SK-N-SH (cell line): Measurements from ENCODE around the gene EPOP. TPM values are rescaled to one million over a fixed set of nuclear protein-coding genes. Genes with fewer than 3 reads are reported as not detected.

Experiments used
- CTCF ChIA-PET: fragments of 300-600, 350-600 bp; formaldehyde crosslinking; extraction: SDS; loops from one replicate; lab custom pipeline; 2021; lab: Yijun Ruan, JAX
- POLR2A ChIA-PET: fragments of 350-600 bp; sonication (Branson Sonifier 250); formaldehyde crosslinking; extraction: SDS; loops from one replicate; lab custom pipeline; 2020; ENCODE audit warnings: antibody characterized with exemption, inconsistent platforms; lab: Yijun Ruan, JAX
- DNase-seq: peaks from one replicate; pipeline ENCODE4 v3.0.0; 2012
- H2AFZ ChIP-seq: fragments of 200-600 bp; sonication (generic); 2 replicates; pipeline ENCODE4 v1.8.1; 2016; ENCODE audit warnings: antibody characterized with exemption, mild to moderate bottlenecking, low read depth
- H3F3A ChIP-seq: fragments of 200-600 bp; sonication (generic); replicated peaks from 2 replicates; pipeline ENCODE3; 2016; ENCODE audit warnings: antibody characterized with exemption, mild to moderate bottlenecking; ENCODE audit not compliant: insufficient read depth
- H3K27ac ChIP-seq, 2 experiments: fragments of 200-500 bp in 1 of 2; fragments of 200-600 bp in 1 of 2; sonication (Bioruptor generic) in 1 of 2; sonication (generic), shearing (Covaris generic) in 1 of 2; 2 replicates each; pipeline versions ENCODE4 v1.5.1 to v1.6.1; 2014 to 2016; ENCODE audit warnings: low read depth in 2 of 2, inconsistent platforms in 1 of 2, low read length in 1 of 2, mild to moderate bottlenecking in 1 of 2, mixed read lengths in 1 of 2
- H3K27me3 ChIP-seq: fragments of 200-600 bp; sonication (generic), shearing (Covaris generic); 2 replicates; pipeline ENCODE4 v1.6.1; 2016; ENCODE audit warnings: mixed run types; ENCODE audit not compliant: insufficient read depth
- H3K36me3 ChIP-seq, 2 experiments: fragments of 200-500 bp in 1 of 2; fragments of 200-600 bp in 1 of 2; sonication (Bioruptor generic) in 1 of 2; sonication (generic) in 1 of 2; replicated peaks in 1 of 2; 2 replicates each; pipeline versions ENCODE3 to v1.5.1; 2014 to 2016; ENCODE audit warnings: low read length in 1 of 2, mild to moderate bottlenecking in 1 of 2; ENCODE audit not compliant: insufficient read depth in 2 of 2, control insufficient read depth in 1 of 2
- H3K4me1 ChIP-seq, 2 experiments: fragments of 200-500 bp in 1 of 2; fragments of 200-600 bp in 1 of 2; sonication (Bioruptor generic) in 1 of 2; sonication (generic), shearing (Covaris generic) in 1 of 2; 2 replicates each; pipeline versions ENCODE4 v1.5.1 to v1.6.1; 2014 to 2016; ENCODE audit warnings: low read depth in 1 of 2, low read length in 1 of 2, mixed run types in 1 of 2; ENCODE audit not compliant: insufficient read depth in 2 of 2, control insufficient read depth in 1 of 2
- H3K4me2 ChIP-seq: fragments of 200-600 bp; sonication (generic), shearing (Covaris generic); 2 replicates; pipeline ENCODE4 v1.6.1; 2017; ENCODE audit warnings: mixed run types
- H3K4me3 ChIP-seq, 2 experiments: fragments of 200-500 bp in 1 of 2; fragments of 200-600 bp in 1 of 2; sonication (Bioruptor generic) in 1 of 2; sonication (generic), shearing (Covaris generic) in 1 of 2; 2 replicates each; pipeline versions ENCODE4 v1.5.1 to v1.8.1; 2014 to 2016; ENCODE audit warnings: low read depth in 2 of 2, inconsistent platforms in 1 of 2, low read length in 1 of 2, mild to moderate bottlenecking in 1 of 2, mixed read lengths in 1 of 2, moderate library complexity in 1 of 2
- H3K79me2 ChIP-seq: fragments of 200-600 bp; sonication (generic); 2 replicates; pipeline ENCODE4 v1.8.1; 2017; ENCODE audit warnings: mild to moderate bottlenecking; ENCODE audit not compliant: insufficient read depth
- H3K9ac ChIP-seq: fragments of 200-600 bp; sonication (generic); 2 replicates; pipeline ENCODE4 v1.6.1; 2017; ENCODE audit warnings: mixed run types
- H3K9me2 ChIP-seq: fragments of 200-600 bp; sonication (generic); 2 replicates; pipeline ENCODE4 v1.6.1; 2017; ENCODE audit warnings: mixed run types
- H3K9me3 ChIP-seq: fragments of 200-600 bp; sonication (generic); 2 replicates; pipeline ENCODE4 v1.6.1; 2017; ENCODE audit warnings: mixed run types, mild to moderate bottlenecking, moderate library complexity
- H4K20me1 ChIP-seq: fragments of 200-600 bp; sonication (generic); 2 replicates; pipeline ENCODE4 v1.6.1; 2017; ENCODE audit warnings: mild to moderate bottlenecking, mixed run types; ENCODE audit not compliant: insufficient read depth
- EP300 ChIP-seq, 2 experiments: IDR thresholded peaks; 2 replicates each; pipeline versions ENCODE4 v1.4.0 to v1.6.1; 2012; ENCODE audit warnings: borderline replicate concordance in 1 of 2, low read depth in 1 of 2, low read length in 1 of 2
- EZH2phosphoT487 ChIP-seq: fragments of 200-600 bp; sonication (generic); IDR thresholded peaks from 2 replicates; pipeline ENCODE4 v1.6.1; 2017; ENCODE audit warnings: low read depth, mixed run types, mild to moderate bottlenecking, antibody characterized with exemption, moderate library complexity, borderline replicate concordance
- FOXJ3 ChIP-seq: sonication (generic); formaldehyde crosslinking; IDR thresholded peaks from 2 replicates; pipeline ENCODE4 v1.5.1; 2020; ENCODE audit warnings: mild to moderate bottlenecking, missing genetic modification reagents
- FOXM1 ChIP-seq: IDR thresholded peaks from 2 replicates; pipeline ENCODE4 v1.4.0; 2012; ENCODE audit warnings: low read depth, mild to moderate bottlenecking
- GABPA ChIP-seq: IDR thresholded peaks from 2 replicates; pipeline ENCODE4 v1.4.0; 2012; ENCODE audit warnings: low read depth, mild to moderate bottlenecking
- IRF3 ChIP-seq: fragments of 150-350 bp; IDR thresholded peaks from 2 replicates; pipeline ENCODE4 v1.6.1; 2016; ENCODE audit warnings: mild to moderate bottlenecking, low read depth, low read length
- JUND ChIP-seq: IDR thresholded peaks from 2 replicates; pipeline ENCODE4 v1.4.0; 2012
- NRF1 ChIP-seq: IDR thresholded peaks from 2 replicates; pipeline ENCODE4 v1.6.1; 2012; ENCODE audit warnings: low read depth, mild to moderate bottlenecking, low read length
- REST ChIP-seq: IDR thresholded peaks from 2 replicates; pipeline ENCODE4 v1.6.1; 2012; ENCODE audit warnings: mild to moderate bottlenecking, low read depth, low read length, moderate library complexity
- TEAD4 ChIP-seq: IDR thresholded peaks from 2 replicates; pipeline ENCODE4 v1.4.0; 2012; ENCODE audit warnings: mild to moderate bottlenecking, borderline replicate concordance; ENCODE audit not compliant: insufficient read depth
- YY1 ChIP-seq: IDR thresholded peaks from 2 replicates; pipeline ENCODE4 v1.4.0; 2012; ENCODE audit warnings: low read depth, mild to moderate bottlenecking
- WGBS: methylation state at CpG from one replicate; pipeline ENCODE4 v1.1.6; 2017; ENCODE audit warnings: low lambda C conversion rate; 5-methylcytosine and 5-hydroxymethylcytosine counted together
- polyA plus RNA-seq, 3 experiments: library from polyadenylated mRNA; depleted of rRNA; stranded (reverse); fragments of >200 nt; gene quantifications; 2 replicates each; pipeline ENCODE4 v1.2.3, GENCODE V29; 2012

Gene EPOP
- polyA plus RNA-seq, 1 of the 3 experiments (the other 2 are of a cell fraction) = 3.1 TPM

GRCh38 chr17:38656959-38657823 is 17.6 kb downstream of the EPOP start:
- Histone ChIP-seq H3F3A (no peaks in the 10 kb centered on the region), H2AFZ (no peak overlapping the region), H3K9me3 (no peaks in the 10 kb centered on the region), H3K4me1 (peaks cover 0 to 2% of the 10 kb centered on the region in 2 experiments; a peak in 1 of 4 replicates), H3K4me3 (no peak overlapping the region), H3K79me2 (no peaks in the 10 kb centered on the region), H3K9ac (no peak overlapping the region), H3K27ac (no peak overlapping the region), H3K36me3 (no peaks in the 10 kb centered on the region), H4K20me1 (no peaks in the 10 kb centered on the region), H3K27me3 (peaks cover 12% of the 10 kb centered on the region), H3K9me2 (no peaks in the 10 kb centered on the region), H3K4me2 (no peak overlapping the region)
- ChIA-PET POLR2A (no interaction called here), CTCF (interaction anchor here (1.4 to 12.2 kb wide), 5 partner anchors 11 to 99 kb away, joined by 4 to 111 read pairs (median 10); partner anchors contain the start of gene SRCIN1)
- WGBS = 80% methylated on average over 27 of the region's 27 CpGs
- TF ChIP-seq YY1 (no peak), GABPA (no peak), FOXJ3 (no peak), IRF3 (no peak)
- no peak for DNase-seq

- H3K79me2 ChIP-seq = no peaks in the 10 kb centered on the region
- DNase-seq = no peak
- H4K20me1 ChIP-seq = no peaks in the 10 kb centered on the region
- WGBS = 69% methylated on average over 21 of the region's 21 CpGs
- no peaks in the 10 kb centered on the region for H3K36me3 ChIP-seq
- peaks cover 0 to 2% of the 10 kb centered on the region in 2 experiments; a peak in 1 of 4 replicates for H3K4me1 ChIP-seq
- H3K4me2 ChIP-seq = no peak overlapping the region
- H2AFZ ChIP-seq = no peak overlapping the region
- CTCF ChIA-PET = interaction anchor here (0.6 to 12.2 kb wide), 8 partner anchors 9 to 145 kb away, joined by 3 to 111 read pairs (median 4); partner anchors contain the start of gene SRCIN1
- no peaks in the 10 kb centered on the region for H3K9me2 ChIP-seq
- H3K27me3 ChIP-seq = peaks cover 12% of the 10 kb centered on the region
- no peak overlapping the region for H3K9ac ChIP-seq
- no peak overlapping the region for H3K4me3 ChIP-seq
- POLR2A ChIA-PET = no interaction called here
- no peaks in the 10 kb centered on the region for H3F3A ChIP-seq
- H3K27ac ChIP-seq = no peak overlapping the region
- H3K9me3 ChIP-seq = no peaks in the 10 kb centered on the region
- TF ChIP-seq TEAD4 = no peak
- TF ChIP-seq JUND = no peak
- no peak for TF ChIP-seq FOXM1
- TF ChIP-seq EP300 (IDR thresholded peaks at IDR 0.05; ENCODE audit: borderline replicate concordance in 1 of 2, low read depth in 1 of 2, low read length in 1 of 2) = no peak
- no peak for TF ChIP-seq NRF1
- no peak for TF ChIP-seq EZH2phosphoT487
- no peak for TF ChIP-seq REST
- TF ChIP-seq, all 33 proteins: peak for 0
Measured at GRCh38 chr17:38654411-38655398, 20.1 kb downstream of the EPOP start.
